Activated CD4-positive, alpha-beta T cell treated with anti-CD3 and anti-CD28 coated beads for 36 hours (primary cell): ENCODE data around the gene KLHL40. TPM values are rescaled to one million over a fixed set of nuclear protein-coding genes. Genes with fewer than 3 reads are reported as not detected.

Experiments
- ATAC-seq: fragments of 200-7000 bp; cut with Tn5 transposase; one replicate; pipeline ENCODE4 v1.10.0; 2021; ENCODE audit warnings: mild to moderate bottlenecking, moderate library complexity
- CTCF ChIA-PET: fragments of 350-600 bp; sonication (Branson Sonifier 250); formaldehyde crosslinking; loops from one replicate; lab custom pipeline; 2021; ENCODE audit warnings: antibody characterized with exemption; lab: Charles Lee
- POLR2A ChIA-PET: fragments of 350-600 bp; sonication (Branson Sonifier 250); formaldehyde crosslinking; loops from one replicate; lab custom pipeline; 2021; ENCODE audit warnings: antibody characterized with exemption, inconsistent platforms; lab: Charles Lee
- DNase-seq: peaks from one replicate; pipeline ENCODE4 v3.0.0-alpha.2; 2020
- H3K27ac Mint-ChIP-seq: one replicate; pipeline ENCODE4 v1.8.0; 2021; ENCODE audit warnings: mixed read lengths
- H3K27me3 Mint-ChIP-seq: one replicate; pipeline ENCODE4 v1.8.0; 2021; ENCODE audit warnings: mixed read lengths
- H3K36me3 Mint-ChIP-seq: one replicate; pipeline ENCODE4 v1.8.0; 2021; ENCODE audit warnings: low read depth, mixed read lengths
- H3K4me1 Mint-ChIP-seq: one replicate; pipeline ENCODE4 v1.8.0; 2021; ENCODE audit warnings: mixed read lengths
- H3K4me3 Mint-ChIP-seq: one replicate; pipeline ENCODE4 v1.8.0; 2021; ENCODE audit warnings: mild to moderate bottlenecking, moderate library complexity, mixed read lengths
- H3K9me3 Mint-ChIP-seq: one replicate; pipeline ENCODE4 v1.8.0; 2021; ENCODE audit warnings: low read depth, mixed read lengths
- intact Hi-C, 2 experiments: fragments of 100-400 bp; cut with DNase I in 1 of 2; cut with micrococcal nuclease in 1 of 2; formaldehyde crosslinking; loops; one replicate each; pipeline versions ENCODE4 v1.14.2 to v1.15.1; 2022 to 2024; cut with DNase I, micrococcal nuclease
- total RNA-seq, 2 experiments: library from RNA; stranded (reverse); gene quantifications; one replicate each; pipeline ENCODE4 v1.2.3, GENCODE V29; 2021

Gene KLHL40
- total RNA-seq, 2 experiments from 2014 or later, result not detected

GRCh38 chr3:42670670-42671069 lies 14.7 kb upstream of the KLHL40 start:
- DNase-seq, result no peak
- POLR2A ChIA-PET, result no interaction called here
- CTCF ChIA-PET, result interaction anchor here (1.0 kb wide), 1 partner anchor 10 kb away, joined by 3 read pairs; no protein-coding TSS in a partner anchor
- H3K27ac Mint-ChIP-seq, result no peak overlapping the region
- H3K27me3 Mint-ChIP-seq, result peaks cover 2% of the 10 kb centered on the region
- intact Hi-C loops, result no loop called here
- H3K9me3 Mint-ChIP-seq, result no peaks in the 10 kb centered on the region
- no peaks in the 10 kb centered on the region for H3K4me1 Mint-ChIP-seq
- no peak overlapping the region for H3K4me3 Mint-ChIP-seq
- no peaks in the 10 kb centered on the region for H3K36me3 Mint-ChIP-seq
- ATAC-seq, result no peak

- no peaks in the 10 kb centered on the region for H3K36me3 Mint-ChIP-seq
- peaks cover 2% of the 10 kb centered on the region for H3K27me3 Mint-ChIP-seq
- H3K4me3 Mint-ChIP-seq, result no peak overlapping the region
- intact Hi-C loops, result no loop called here
- H3K9me3 Mint-ChIP-seq, result peaks cover 9% of the 10 kb centered on the region
- DNase-seq (no peak), ATAC-seq (no peak)
- CTCF ChIA-PET, result no interaction called here
- H3K4me1 Mint-ChIP-seq, result no peaks in the 10 kb centered on the region
- no peak overlapping the region for H3K27ac Mint-ChIP-seq
- POLR2A ChIA-PET, result no interaction called here
Observed at GRCh38 chr3:42672515-42672914, 12.8 kb upstream of the KLHL40 start.

GRCh38 chr3:42673082-42673481 lies 12.3 kb upstream of the KLHL40 start:
- no peaks in the 10 kb centered on the region for H3K4me1 Mint-ChIP-seq
- H3K27ac Mint-ChIP-seq, result no peak overlapping the region
- H3K4me3 Mint-ChIP-seq, result no peak overlapping the region

GRCh38 chr3:42674146-42674545 lies 11.2 kb upstream of the KLHL40 start:
- Mint-ChIP-seq H3K4me1 (peaks cover 3% of the 10 kb centered on the region), H3K9me3 (peaks cover 18% of the 10 kb centered on the region), H3K27ac (no peak overlapping the region), H3K4me3 (no peak overlapping the region), H3K27me3 (peaks cover 2% of the 10 kb centered on the region), H3K36me3 (peaks cover 5% of the 10 kb centered on the region)
- ChIA-PET POLR2A (no interaction called here), CTCF (no interaction called here)
- intact Hi-C loops, result no loop called here
- ATAC-seq (no peak), DNase-seq (no peak)

More at GRCh38 chr3:42673082-42673481, 12.3 kb upstream of the KLHL40 start:
- ATAC-seq (no peak), DNase-seq (no peak)
- peaks cover 14% of the 10 kb centered on the region for H3K9me3 Mint-ChIP-seq
- no peaks in the 10 kb centered on the region for H3K36me3 Mint-ChIP-seq
- intact Hi-C loops, result no loop called here
- CTCF ChIA-PET, result no interaction called here
- peaks cover 2% of the 10 kb centered on the region for H3K27me3 Mint-ChIP-seq
- POLR2A ChIA-PET, result no interaction called here

- DNase-seq (no peak), ATAC-seq (no peak)
- Mint-ChIP-seq H3K9me3 (peaks cover 18% of the 10 kb centered on the region), H3K27me3 (peaks cover 2% of the 10 kb centered on the region), H3K27ac (no peak overlapping the region), H3K4me1 (peaks cover 4% of the 10 kb centered on the region), H3K36me3 (peaks cover 5% of the 10 kb centered on the region), H3K4me3 (no peak overlapping the region)
- ChIA-PET POLR2A (no interaction called here), CTCF (no interaction called here)
- intact Hi-C loops, result no loop called here
Observed at GRCh38 chr3:42675909-42676308, 9.4 kb upstream of the KLHL40 start.

GRCh38 chr3:42678447-42678846 lies 6.9 kb upstream of the KLHL40 start:
- Mint-ChIP-seq H3K27ac (no peak overlapping the region), H3K4me3 (no peak overlapping the region), H3K4me1 (peaks cover 5% of the 10 kb centered on the region), H3K36me3 (peaks cover 5% of the 10 kb centered on the region), H3K9me3 (peaks cover 18% of the 10 kb centered on the region), H3K27me3 (peaks cover 9% of the 10 kb centered on the region)
- intact Hi-C loops, result no loop called here
- POLR2A ChIA-PET, result no interaction called here
- CTCF ChIA-PET, result no interaction called here
- ATAC-seq, result no peak
- no peak for DNase-seq

- H3K4me1 Mint-ChIP-seq, result peaks cover 8% of the 10 kb centered on the region
- H3K36me3 Mint-ChIP-seq, result peaks cover 5% of the 10 kb centered on the region
- intact Hi-C loops, result no loop called here
- POLR2A ChIA-PET, result no interaction called here
- ATAC-seq (no peak), DNase-seq (no peak)
- no peak overlapping the region for H3K4me3 Mint-ChIP-seq
- peaks cover 18% of the 10 kb centered on the region for H3K9me3 Mint-ChIP-seq
- CTCF ChIA-PET, result no interaction called here
- no peak overlapping the region for H3K27ac Mint-ChIP-seq
- H3K27me3 Mint-ChIP-seq, result peaks cover 11% of the 10 kb centered on the region
Observed at GRCh38 chr3:42680271-42680670, 5.1 kb upstream of the KLHL40 start.

- H3K27ac Mint-ChIP-seq, result no peak overlapping the region
- H3K36me3 Mint-ChIP-seq, result peaks cover 5% of the 10 kb centered on the region
- intact Hi-C loops, result no loop called here
- peaks cover 18% of the 10 kb centered on the region for H3K9me3 Mint-ChIP-seq
- no peak for ATAC-seq
- DNase-seq, result no peak
- ChIA-PET POLR2A (no interaction called here), CTCF (no interaction called here)
- H3K27me3 Mint-ChIP-seq, result peaks cover 14% of the 10 kb centered on the region
- no peak overlapping the region for H3K4me3 Mint-ChIP-seq
- H3K4me1 Mint-ChIP-seq, result peaks cover 9% of the 10 kb centered on the region
Observed at GRCh38 chr3:42680806-42681205, 4.5 kb upstream of the KLHL40 start.

GRCh38 chr3:42681361-42682038 lies 3.8 kb upstream of the KLHL40 start:
- CTCF ChIA-PET, result no interaction called here

GRCh38 chr3:42682301-42683070 lies 2.9 kb upstream of the KLHL40 start:
- H3K27ac Mint-ChIP-seq, result no peak overlapping the region
- H3K36me3 Mint-ChIP-seq, result peaks cover 5% of the 10 kb centered on the region
- H3K4me1 Mint-ChIP-seq, result peaks cover 11% of the 10 kb centered on the region
- DNase-seq (no peak), ATAC-seq (no peak)
- ChIA-PET POLR2A (no interaction called here), CTCF (no interaction called here)
- H3K4me3 Mint-ChIP-seq, result no peak overlapping the region
- peaks cover 25% of the 10 kb centered on the region for H3K27me3 Mint-ChIP-seq
- intact Hi-C loops, result no loop called here
- H3K9me3 Mint-ChIP-seq, result peaks cover 10% of the 10 kb centered on the region

More at GRCh38 chr3:42681361-42682038, 3.8 kb upstream of the KLHL40 start:
- Mint-ChIP-seq H3K27ac (no peak overlapping the region), H3K4me3 (no peak overlapping the region), H3K9me3 (peaks cover 14% of the 10 kb centered on the region), H3K36me3 (peaks cover 5% of the 10 kb centered on the region), H3K4me1 (peaks cover 11% of the 10 kb centered on the region), H3K27me3 (peaks cover 20% of the 10 kb centered on the region)
- DNase-seq, result no peak
- POLR2A ChIA-PET, result no interaction called here
- no peak for ATAC-seq
- intact Hi-C loops, result no loop called here

GRCh38 chr3:42683875-42684598 lies 1.3 kb upstream of the KLHL40 start:
- H3K36me3 Mint-ChIP-seq, result peaks cover 1% of the 10 kb centered on the region
- ATAC-seq (peak; percentile 98), DNase-seq (peak; percentile 85)
- H3K9me3 Mint-ChIP-seq, result peaks cover 2% of the 10 kb centered on the region
- peaks cover 9% of the 10 kb centered on the region for H3K4me1 Mint-ChIP-seq
- ChIA-PET POLR2A (no interaction called here), CTCF (no interaction called here)
- no peak overlapping the region for H3K27ac Mint-ChIP-seq
- peaks cover 25% of the 10 kb centered on the region for H3K27me3 Mint-ChIP-seq
- no peak overlapping the region for H3K4me3 Mint-ChIP-seq
- intact Hi-C loops, result loop anchor here (1.0 to 2.0 kb wide), 2 partner anchors 45 to 46 kb away; no protein-coding TSS in a partner anchor
